GM21723 (cell line): ENCODE results near the gene HLA-DOA.

Experiments
- ATAC-seq: cut with Tn5 transposase; IDR thresholded peaks from one replicate; pipeline ENCODE4 v1.9.1; 2021; ENCODE audit warnings: mild to moderate bottlenecking, moderate library complexity; ENCODE audit not compliant: unreplicated experiment

The HLA-DOA gene

GRCh38 chr6:33008944-33009861 is at the start of gene HLA-DOA:
HLA-DOA (minus strand) TSS chr6:33009591.
- ATAC-seq: peak; percentile 93

GRCh38 chr6:33057222-33058150 is 48.1 kb upstream of the HLA-DOA start:
- no peak for ATAC-seq

DNA sequence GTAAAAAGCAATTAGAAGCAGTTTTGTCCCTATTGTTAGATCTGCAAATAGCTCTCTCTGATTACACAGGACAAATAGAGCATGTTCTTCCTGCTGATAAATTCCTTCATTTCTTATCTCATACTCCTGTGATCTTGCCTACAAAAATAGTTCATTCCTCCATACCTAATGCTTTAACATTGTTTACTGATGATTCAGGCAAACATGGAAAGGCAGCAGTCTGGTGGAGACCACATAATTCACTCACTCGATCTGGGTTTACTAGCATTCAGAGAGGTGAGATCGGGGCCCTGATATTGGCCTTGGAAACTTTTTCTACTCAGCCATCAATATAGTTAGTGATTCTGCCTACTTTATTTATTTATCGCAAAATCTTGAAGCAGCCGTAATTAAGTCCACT is 43.8 kb upstream of the HLA-DOA start:
- no peak for ATAC-seq

GRCh38 chr6:33052627-33053026 is 43.2 kb upstream of the HLA-DOA start:
- no peak for ATAC-seq

DNA sequence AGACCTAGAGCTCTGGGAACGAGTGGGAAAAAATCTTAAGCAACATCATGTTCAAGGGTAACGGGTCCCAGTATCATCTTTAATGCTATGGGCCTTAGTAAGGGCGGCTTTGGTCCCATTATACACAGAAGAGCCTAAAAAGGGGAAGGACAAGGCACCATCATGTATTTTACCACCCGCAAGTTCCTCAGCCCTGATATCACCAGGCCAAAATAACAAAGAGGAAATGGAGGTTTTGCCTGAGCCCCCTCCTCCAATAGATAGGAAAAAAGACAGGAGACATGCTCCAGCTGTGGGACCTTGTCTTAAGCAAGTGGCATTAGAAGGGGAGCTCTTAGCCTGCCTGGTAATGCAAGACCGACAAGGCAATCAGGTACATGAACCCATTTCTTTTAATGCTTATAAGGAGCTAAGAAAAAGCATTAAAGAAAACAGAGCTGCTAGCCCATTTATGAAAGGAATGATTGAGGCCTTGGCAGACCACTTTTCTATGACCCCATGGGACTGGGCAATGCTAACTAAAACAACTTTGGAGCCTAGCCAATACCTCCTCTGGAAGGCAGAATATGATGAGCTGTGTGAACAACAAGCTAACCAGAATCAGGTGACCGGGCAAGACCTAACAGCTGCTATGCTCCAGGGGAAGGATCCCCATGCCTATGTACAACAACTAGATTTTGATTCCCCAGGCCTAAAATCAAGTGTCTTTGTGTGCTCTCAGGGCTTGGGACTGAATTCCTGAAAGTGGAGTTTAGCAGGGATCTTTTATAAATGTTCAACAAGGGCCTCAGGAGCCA is 40.8 kb upstream of the HLA-DOA start:
- no peak for ATAC-seq

- no peak for ATAC-seq
Measured at GRCh38 chr6:33049323-33050013, 40.1 kb upstream of the HLA-DOA start.

- no peak for ATAC-seq
Measured at GRCh38 chr6:33040157-33040556, 30.8 kb upstream of the HLA-DOA start.

DNA sequence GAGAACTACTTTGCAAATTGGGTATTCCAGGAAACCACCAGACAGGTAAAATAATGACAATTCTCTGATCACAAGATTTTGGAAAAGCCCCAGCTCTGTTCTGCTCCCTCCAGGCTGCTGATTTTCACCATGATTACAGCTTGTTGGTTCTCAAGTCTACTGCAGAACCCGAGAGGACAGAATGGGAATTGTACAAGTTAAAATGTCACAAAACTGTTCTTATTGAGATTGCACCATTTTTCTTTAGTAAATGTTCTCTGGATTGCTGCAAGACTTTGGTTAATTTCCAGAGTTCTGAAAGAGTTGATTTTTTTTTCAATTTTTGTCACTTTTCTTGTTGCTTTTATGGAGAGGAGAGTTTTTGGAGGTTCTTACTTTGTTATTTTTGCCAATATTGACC is 27.1 kb upstream of the HLA-DOA start:
- ATAC-seq: no peak

GRCh38 chr6:33034554-33034953 is 25.2 kb upstream of the HLA-DOA start:
- no peak for ATAC-seq

DNA sequence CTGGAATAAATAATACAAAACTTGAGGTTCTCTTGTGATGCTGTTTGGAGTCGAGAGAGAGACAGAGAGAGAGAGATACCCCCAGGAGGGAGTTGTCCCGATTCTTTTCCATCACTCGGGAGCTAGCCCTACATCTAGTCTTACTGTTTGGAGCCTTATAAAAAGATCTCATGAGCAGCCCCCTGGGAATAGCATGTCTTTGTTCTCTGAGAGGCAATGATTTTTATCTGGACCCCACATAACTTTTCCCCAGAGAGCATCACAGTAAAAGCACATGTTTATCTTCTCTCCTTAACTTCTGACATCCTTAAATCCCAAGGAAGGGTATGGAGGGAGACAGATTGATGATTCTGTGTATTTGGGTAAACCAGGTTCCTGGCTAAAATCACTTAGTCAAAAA is 20.9 kb upstream of the HLA-DOA start:
- peak; percentile 3 for ATAC-seq

DNA sequence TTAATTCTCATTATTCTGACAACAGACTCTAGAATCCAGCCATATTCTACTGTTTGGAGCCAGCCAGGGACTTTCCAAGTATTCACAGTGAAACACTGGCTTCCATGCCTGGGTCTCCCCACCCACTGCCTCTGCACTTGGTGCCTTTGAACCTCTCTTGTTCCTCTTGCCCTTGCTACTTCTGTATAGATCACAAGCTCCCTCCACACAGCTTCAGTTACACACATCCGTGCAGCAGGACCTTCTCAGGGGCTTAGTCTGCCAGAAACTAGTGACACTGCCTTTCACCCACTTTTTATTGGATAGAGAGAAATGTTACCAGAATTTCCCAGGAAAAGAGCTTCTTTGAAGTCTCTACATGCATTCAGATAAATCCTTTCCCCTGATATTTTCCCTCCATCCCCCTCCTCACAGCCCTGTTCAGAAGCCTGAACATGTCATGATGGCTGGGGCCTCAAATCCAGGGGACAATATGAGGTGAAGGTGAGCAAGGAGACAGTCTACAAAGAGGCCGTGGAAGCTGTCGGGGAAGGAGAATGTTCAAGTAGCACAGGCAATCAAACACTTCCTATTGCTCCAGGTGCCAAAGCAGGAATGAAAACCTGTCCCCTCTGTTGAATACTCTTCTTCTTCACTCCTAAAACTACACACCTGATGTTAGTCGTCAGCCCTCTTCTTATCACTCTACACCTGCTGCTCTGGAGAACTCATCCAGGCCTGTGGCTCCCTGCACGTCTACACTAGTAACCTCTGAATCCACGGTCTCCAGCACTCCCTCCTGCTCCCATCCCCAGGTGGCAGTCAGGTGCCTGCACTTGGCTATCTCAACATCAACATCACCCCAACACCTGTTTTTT is 20.2 kb upstream of the HLA-DOA start:
- peak; percentile 66 for ATAC-seq

- no peak for ATAC-seq
Measured at GRCh38 chr6:33028220-33028849, 18.9 kb upstream of the HLA-DOA start.

GRCh38 chr6:33024521-33024920 is 15.1 kb upstream of the HLA-DOA start:
- no peak for ATAC-seq

DNA sequence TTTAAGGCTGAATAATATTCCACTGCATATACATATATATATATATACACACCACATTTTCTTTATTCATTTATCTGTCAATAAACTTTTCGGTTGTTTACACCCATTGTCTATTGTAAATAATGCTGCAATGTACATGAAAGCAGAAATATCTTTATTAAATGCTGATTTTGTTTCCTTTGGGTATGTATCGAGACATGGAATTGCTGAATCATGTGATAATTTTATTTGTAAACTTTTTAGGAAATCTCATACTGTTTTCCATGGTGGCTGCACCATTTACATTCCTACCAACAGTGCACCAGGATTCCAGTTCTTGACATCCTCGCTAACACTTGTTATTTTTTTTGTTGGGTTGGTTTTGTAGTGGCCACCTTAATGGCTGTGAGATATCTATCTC is 14.1 kb upstream of the HLA-DOA start:
- ATAC-seq: no peak

- ATAC-seq: no peak
Measured at GRCh38 chr6:33021917-33022316, 12.5 kb upstream of the HLA-DOA start.

DNA sequence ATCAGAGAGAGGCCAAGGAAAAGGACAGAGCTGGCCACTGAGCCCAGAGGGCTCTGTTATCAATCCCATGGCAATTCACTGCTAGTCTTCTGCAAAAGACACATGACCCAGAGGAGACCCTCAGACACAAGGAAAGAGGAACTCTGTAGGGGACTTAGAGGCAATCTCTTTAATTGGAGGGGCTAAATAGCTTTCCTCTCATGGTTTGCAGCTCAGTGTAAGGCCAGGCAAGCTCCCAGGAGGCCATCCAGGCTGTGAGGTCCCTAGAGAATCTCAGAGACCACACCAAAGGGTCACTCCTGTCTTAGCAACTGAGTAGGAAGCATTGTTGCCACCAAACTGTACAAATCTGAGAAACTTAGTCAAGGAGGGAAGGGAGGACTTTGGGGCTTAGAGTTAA is 10.0 kb upstream of the HLA-DOA start:
- no peak for ATAC-seq

DNA sequence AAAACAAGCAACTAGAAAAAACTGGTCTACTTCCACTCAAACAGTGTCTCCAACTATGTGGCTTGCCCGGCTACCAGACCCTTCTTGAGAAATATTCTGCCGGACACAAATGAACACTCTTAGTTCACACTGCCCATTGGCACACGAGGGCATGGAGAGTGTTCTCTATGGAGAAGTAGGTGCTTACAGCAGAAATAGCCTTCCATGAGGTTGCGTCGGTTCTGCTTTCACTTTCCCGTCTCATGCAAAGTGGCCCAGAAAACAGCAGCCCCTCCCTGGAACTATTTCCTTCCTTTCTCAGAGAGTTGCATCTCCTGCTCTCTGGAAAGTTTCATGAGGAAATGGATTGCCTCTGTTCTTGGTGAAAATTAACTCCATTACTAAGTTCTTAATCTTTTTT is 9.5 kb upstream of the HLA-DOA start:
- ATAC-seq: peak; percentile 64

- ATAC-seq: no peak
Measured at GRCh38 chr6:33018418-33018817, 9.0 kb upstream of the HLA-DOA start.
